Measurements from ENCODE around the gene GDNF.

Gene GDNF

DNA sequence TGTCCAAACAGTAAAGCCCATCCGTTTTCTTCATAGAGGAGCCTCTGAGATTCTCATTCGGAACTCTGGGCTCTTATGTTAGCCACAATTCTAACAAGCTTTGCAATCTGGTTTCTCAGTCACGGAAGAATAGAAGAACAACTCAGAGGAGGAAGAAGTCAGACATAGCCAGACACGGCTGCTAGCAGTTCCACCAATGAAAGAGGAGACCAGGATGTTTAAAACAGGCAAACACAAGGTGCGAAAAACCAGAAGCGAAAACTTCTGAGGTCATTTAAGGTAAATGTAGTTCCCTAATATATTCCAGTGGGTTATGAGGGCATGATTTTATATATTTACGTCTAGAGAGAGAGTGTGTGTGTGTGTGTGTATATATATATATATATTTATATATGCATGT lies 34.1 kb upstream of the GDNF start:
- H3K27me3 ChIP-seq (ENCODE audit: control insufficient read depth in 1 of 2, insufficient read depth in 1 of 2, low read length in 2 of 2): peaks cover 8 to 24% of the 10 kb centered on the region in 2 experiments
- H3K9me3 ChIP-seq (ENCODE audit: control insufficient read depth, low read length): no peaks in the 10 kb centered on the region
- no peaks in the 10 kb centered on the region for H3K36me3 ChIP-seq (ENCODE audit: control insufficient read depth in 1 of 2, insufficient read depth in 2 of 2, low read depth in 1 of 2, low read length in 2 of 2)

DNA sequence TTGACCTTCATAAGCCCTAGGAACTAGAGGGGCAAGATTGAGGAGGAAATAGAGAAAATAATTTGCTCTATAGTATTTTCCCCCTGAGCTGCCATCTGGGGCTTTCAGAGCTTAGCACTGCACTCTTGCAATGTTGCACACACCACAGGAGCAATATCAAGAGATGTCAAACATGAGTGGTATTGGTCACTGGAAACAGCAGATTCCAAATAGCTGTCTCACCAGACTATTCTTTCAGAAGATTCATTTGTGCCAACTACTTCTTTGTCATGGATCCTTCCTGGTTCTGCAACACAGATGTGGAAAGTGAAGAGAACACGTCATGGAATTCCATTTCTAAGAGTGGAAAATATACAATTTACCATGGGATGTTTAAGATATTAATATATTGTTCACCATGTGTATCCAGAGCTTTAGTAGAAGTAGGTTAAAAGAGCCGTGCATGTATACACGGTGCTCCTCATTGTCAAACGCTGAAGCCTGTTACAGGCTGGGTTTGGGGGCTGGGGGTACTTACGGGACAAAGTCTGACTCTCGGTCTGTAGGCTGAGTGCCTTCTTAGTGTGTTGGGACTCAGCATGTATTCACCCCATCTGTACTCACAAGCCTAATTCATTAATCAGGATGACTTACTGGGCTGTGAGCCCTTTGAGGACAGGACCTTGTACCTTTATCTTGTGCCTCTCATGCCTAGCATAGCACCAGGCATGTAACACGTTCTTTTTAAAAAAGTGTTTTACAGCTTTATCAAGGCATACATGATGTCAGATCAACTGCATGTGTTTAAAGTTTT lies 31.4 kb upstream of the GDNF start:
- no peak overlapping the region for H2AFZ ChIP-seq (ENCODE audit: low read depth, low read length)
- H3K9ac ChIP-seq (ENCODE audit: low read length): peak overlapping the region; percentile 15
- no peaks in the 10 kb centered on the region for H3K4me1 ChIP-seq (ENCODE audit: control insufficient read depth, insufficient read depth, low read depth, low read length)
- H2BK15ac ChIP-seq (ENCODE audit: low read depth, poor library complexity, severe bottlenecking): no peak overlapping the region
- no peak overlapping the region for H2BK120ac ChIP-seq (ENCODE audit: low read depth, low read length)
- H3K9me3 ChIP-seq (ENCODE audit: control insufficient read depth, low read length): no peaks in the 10 kb centered on the region
- H2BK5ac ChIP-seq (ENCODE audit: low read depth, low read length, poor library complexity, severe bottlenecking): no peak overlapping the region
- 96% methylated on average over 5 of the region's 7 CpGs for WGBS
- no peak overlapping the region for H3K4ac ChIP-seq (ENCODE audit: low read depth in 1 of 2, low read length in 2 of 2)
- peak; percentile 44 for DNase-seq
- H3K23ac ChIP-seq (ENCODE audit: low read length in 2 of 2): no peak overlapping the region
- no peak overlapping the region for H3K27ac ChIP-seq (ENCODE audit: low read length, poor library complexity, severe bottlenecking)
- H3K4me3 ChIP-seq (ENCODE audit: insufficient read depth in 1 of 2, low read depth in 1 of 2, low read length in 2 of 2): peak overlapping the region in 1 of 2 experiments; percentile 31
- H4K8ac ChIP-seq (ENCODE audit: low read length): no peak overlapping the region
- H3K14ac ChIP-seq (ENCODE audit: low read length in 2 of 2): no peak overlapping the region
- no peaks in the 10 kb centered on the region for H3K79me1 ChIP-seq (replicated peaks; ENCODE audit: low read length, poor library complexity, severe bottlenecking)
- no peak overlapping the region for H3K18ac ChIP-seq (ENCODE audit: low read depth in 1 of 2, low read length in 2 of 2)
- no peaks in the 10 kb centered on the region for H3K36me3 ChIP-seq (ENCODE audit: control insufficient read depth in 1 of 2, insufficient read depth in 2 of 2, low read depth in 1 of 2, low read length in 2 of 2)
- no peak overlapping the region for H2AK5ac ChIP-seq (ENCODE audit: low read length, severe bottlenecking)
- peaks cover 0 to 26% of the 10 kb centered on the region in 2 experiments for H3K27me3 ChIP-seq (ENCODE audit: control insufficient read depth in 1 of 2, insufficient read depth in 1 of 2, low read length in 2 of 2)
- no peak overlapping the region for H2BK12ac ChIP-seq (ENCODE audit: low read length in 2 of 2)
- no peak overlapping the region for H4K91ac ChIP-seq (ENCODE audit: low read length)
- no peak overlapping the region for H3K4me2 ChIP-seq (ENCODE audit: low read length, poor library complexity, severe bottlenecking)

More for the DNA sequence above, 34.1 kb upstream of the GDNF start:
- H4K8ac ChIP-seq (ENCODE audit: low read length): no peak overlapping the region
- H3K4me1 ChIP-seq (ENCODE audit: control insufficient read depth, insufficient read depth, low read depth, low read length): no peaks in the 10 kb centered on the region
- no peaks in the 10 kb centered on the region for H3K79me1 ChIP-seq (replicated peaks; ENCODE audit: low read length, poor library complexity, severe bottlenecking)
- no peak overlapping the region for H3K4me3 ChIP-seq (ENCODE audit: insufficient read depth in 1 of 2, low read depth in 1 of 2, low read length in 2 of 2)
- H2BK5ac ChIP-seq (ENCODE audit: low read depth, low read length, poor library complexity, severe bottlenecking): no peak overlapping the region
- no peak overlapping the region for H4K91ac ChIP-seq (ENCODE audit: low read length)
- H3K18ac ChIP-seq (ENCODE audit: low read depth in 1 of 2, low read length in 2 of 2): no peak overlapping the region
- no peak overlapping the region for H2BK15ac ChIP-seq (ENCODE audit: low read depth, poor library complexity, severe bottlenecking)
- no peak overlapping the region for H2AFZ ChIP-seq (ENCODE audit: low read depth, low read length)
- no peak overlapping the region for H3K23ac ChIP-seq (ENCODE audit: low read length in 2 of 2)
- no peak for DNase-seq
- H3K27ac ChIP-seq (ENCODE audit: low read length, poor library complexity, severe bottlenecking): no peak overlapping the region
- H2BK120ac ChIP-seq (ENCODE audit: low read depth, low read length): no peak overlapping the region
- 94% methylated on average over 6 of the region's 7 CpGs for WGBS
- H3K14ac ChIP-seq (ENCODE audit: low read length in 2 of 2): no peak overlapping the region
- H3K9ac ChIP-seq (ENCODE audit: low read length): no peak overlapping the region
- H3K4me2 ChIP-seq (ENCODE audit: low read length, poor library complexity, severe bottlenecking): no peak overlapping the region
- no peak overlapping the region for H2BK12ac ChIP-seq (ENCODE audit: low read length in 2 of 2)
- no peak overlapping the region for H2AK5ac ChIP-seq (ENCODE audit: low read length, severe bottlenecking)
- no peak overlapping the region for H3K4ac ChIP-seq (ENCODE audit: low read depth in 1 of 2, low read length in 2 of 2)

DNA sequence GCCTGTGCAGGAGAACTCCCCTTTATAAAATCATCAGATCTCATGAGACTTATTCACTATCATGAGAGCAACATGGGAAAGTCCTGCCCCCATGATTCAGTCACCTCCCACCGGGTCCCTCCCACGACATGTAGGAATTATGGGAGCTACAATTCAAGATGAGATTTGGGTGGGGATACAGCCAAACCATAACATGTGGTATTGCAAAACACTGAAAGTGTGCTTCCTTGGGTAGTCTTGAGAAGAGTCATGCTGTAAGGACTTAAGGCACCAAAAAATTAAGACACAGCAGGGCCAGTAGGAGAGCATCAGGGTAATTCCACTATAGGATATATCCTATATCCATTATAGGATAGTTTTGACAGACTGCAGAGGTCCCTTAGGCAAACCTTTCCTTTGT lies 29.4 kb upstream of the GDNF start:
- no peaks in the 10 kb centered on the region for H3K79me1 ChIP-seq (replicated peaks; ENCODE audit: low read length, poor library complexity, severe bottlenecking)
- H2BK12ac ChIP-seq (ENCODE audit: low read length in 2 of 2): no peak overlapping the region
- no peak overlapping the region for H3K18ac ChIP-seq (ENCODE audit: low read depth in 1 of 2, low read length in 2 of 2)
- H4K8ac ChIP-seq (ENCODE audit: low read length): no peak overlapping the region
- 94% methylated on average over 2 of the region's 2 CpGs for WGBS
- no peaks in the 10 kb centered on the region for H3K4me1 ChIP-seq (ENCODE audit: control insufficient read depth, insufficient read depth, low read depth, low read length)
- H3K4me2 ChIP-seq (ENCODE audit: low read length, poor library complexity, severe bottlenecking): no peak overlapping the region
- H2BK120ac ChIP-seq (ENCODE audit: low read depth, low read length): no peak overlapping the region
- H3K9me3 ChIP-seq (ENCODE audit: control insufficient read depth, low read length): no peaks in the 10 kb centered on the region
- no peak overlapping the region for H2AK5ac ChIP-seq (ENCODE audit: low read length, severe bottlenecking)
- DNase-seq: no peak
- no peak overlapping the region for H3K4me3 ChIP-seq (ENCODE audit: insufficient read depth in 1 of 2, low read depth in 1 of 2, low read length in 2 of 2)
- peaks cover 7 to 30% of the 10 kb centered on the region in 2 experiments for H3K27me3 ChIP-seq (ENCODE audit: control insufficient read depth in 1 of 2, insufficient read depth in 1 of 2, low read length in 2 of 2)
- H2BK5ac ChIP-seq (ENCODE audit: low read depth, low read length, poor library complexity, severe bottlenecking): no peak overlapping the region
- no peak overlapping the region for H3K14ac ChIP-seq (ENCODE audit: low read length in 2 of 2)
- H3K4ac ChIP-seq (ENCODE audit: low read depth in 1 of 2, low read length in 2 of 2): no peak overlapping the region
- H4K91ac ChIP-seq (ENCODE audit: low read length): no peak overlapping the region
- H3K36me3 ChIP-seq (ENCODE audit: control insufficient read depth in 1 of 2, insufficient read depth in 2 of 2, low read depth in 1 of 2, low read length in 2 of 2): no peaks in the 10 kb centered on the region
- H3K9ac ChIP-seq (ENCODE audit: low read length): no peak overlapping the region
- no peak overlapping the region for H3K23ac ChIP-seq (ENCODE audit: low read length in 2 of 2)
- no peak overlapping the region for H3K27ac ChIP-seq (ENCODE audit: low read length, poor library complexity, severe bottlenecking)
- no peak overlapping the region for H2BK15ac ChIP-seq (ENCODE audit: low read depth, poor library complexity, severe bottlenecking)
- no peak overlapping the region for H2AFZ ChIP-seq (ENCODE audit: low read depth, low read length)

DNA sequence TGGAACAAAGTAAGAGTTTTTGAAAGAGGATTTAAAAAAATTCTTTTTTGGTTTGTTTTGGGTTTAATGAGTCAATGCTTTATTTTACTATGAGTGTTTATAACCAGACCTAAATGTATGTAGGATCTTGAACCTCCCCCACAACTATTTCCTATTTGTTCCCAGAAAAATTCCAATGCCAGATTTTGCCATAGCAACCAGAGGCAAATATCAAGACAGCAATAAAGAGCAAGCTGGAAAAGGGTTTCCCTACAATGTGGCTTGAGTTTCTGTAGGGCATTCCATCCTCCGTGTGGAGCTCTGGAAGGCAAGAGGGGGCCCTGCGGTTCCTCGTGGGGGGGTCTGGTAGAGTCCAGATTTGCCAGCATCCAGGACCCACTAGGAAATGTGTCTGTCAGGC lies 27.8 kb upstream of the GDNF start:
- Histone ChIP-seq H2BK12ac (ENCODE audit: low read length in 2 of 2) (no peak overlapping the region), H3K36me3 (ENCODE audit: control insufficient read depth in 1 of 2, insufficient read depth in 2 of 2, low read depth in 1 of 2, low read length in 2 of 2) (no peaks in the 10 kb centered on the region), H2BK5ac (ENCODE audit: low read depth, low read length, poor library complexity, severe bottlenecking) (no peak overlapping the region), H3K4me2 (ENCODE audit: low read length, poor library complexity, severe bottlenecking) (no peak overlapping the region), H3K4ac (ENCODE audit: low read depth in 1 of 2, low read length in 2 of 2) (no peak overlapping the region), H2BK120ac (ENCODE audit: low read depth, low read length) (no peak overlapping the region), H3K23ac (ENCODE audit: low read length in 2 of 2) (no peak overlapping the region), H3K27ac (ENCODE audit: low read length, poor library complexity, severe bottlenecking) (no peak overlapping the region), H4K91ac (ENCODE audit: low read length) (no peak overlapping the region), H4K8ac (ENCODE audit: low read length) (no peak overlapping the region), H3K4me3 (ENCODE audit: insufficient read depth in 1 of 2, low read depth in 1 of 2, low read length in 2 of 2) (no peak overlapping the region), H3K14ac (ENCODE audit: low read length in 2 of 2) (no peak overlapping the region), H2AFZ (ENCODE audit: low read depth, low read length) (no peak overlapping the region), H3K4me1 (ENCODE audit: control insufficient read depth, insufficient read depth, low read depth, low read length) (no peaks in the 10 kb centered on the region), H3K18ac (ENCODE audit: low read depth in 1 of 2, low read length in 2 of 2) (peak overlapping the region in 1 of 2 experiments; percentile 35), H3K27me3 (ENCODE audit: control insufficient read depth in 1 of 2, insufficient read depth in 1 of 2, low read length in 2 of 2) (peaks cover 11 to 30% of the 10 kb centered on the region in 2 experiments), H2AK5ac (ENCODE audit: low read length, severe bottlenecking) (no peak overlapping the region), H3K9ac (ENCODE audit: low read length) (no peak overlapping the region), H3K9me3 (ENCODE audit: control insufficient read depth, low read length) (no peaks in the 10 kb centered on the region), H3K79me1 (replicated peaks; ENCODE audit: low read length, poor library complexity, severe bottlenecking) (no peaks in the 10 kb centered on the region), H2BK15ac (ENCODE audit: low read depth, poor library complexity, severe bottlenecking) (no peak overlapping the region)
- peak; percentile 74 for DNase-seq
- 70% methylated on average over 3 of the region's 3 CpGs for WGBS

Measured in mesenchymal stem cell (in vitro differentiated cells and primary cell).